Measurements from ENCODE around the gene MAP1LC3B2.

MAP1LC3B2 gene

GRCh38 chr12:116559162-116559935 is at the start of gene MAP1LC3B2:
MAP1LC3B2 (plus strand) TSS chr12:116559381; CDS start chr12:116575943, 16,562 bp downstream.
- peak; percentile 36 to 38 for DNase-seq (ENCODE audit: low read depth in 2 of 2)

- no peak for DNase-seq (ENCODE audit: low read depth in 2 of 2)
Observed at GRCh38 chr12:116513944-116514343, 45.2 kb upstream of the MAP1LC3B2 start.

GRCh38 chr12:116515684-116516083 is 43.5 kb upstream of the MAP1LC3B2 start:
- DNase-seq (ENCODE audit: low read depth in 2 of 2) = no peak

- DNase-seq (ENCODE audit: low read depth in 2 of 2) = no peak
Observed at GRCh38 chr12:116516657-116517056, 42.5 kb upstream of the MAP1LC3B2 start.

- no peak for DNase-seq (ENCODE audit: low read depth in 2 of 2)
Observed at GRCh38 chr12:116517431-116518045, 41.6 kb upstream of the MAP1LC3B2 start.

GRCh38 chr12:116520225-116520760 is 38.9 kb upstream of the MAP1LC3B2 start:
- DNase-seq (ENCODE audit: low read depth in 2 of 2) = no peak

GRCh38 chr12:116520801-116521471 is 38.2 kb upstream of the MAP1LC3B2 start:
- no peak for DNase-seq (ENCODE audit: low read depth in 2 of 2)

GRCh38 chr12:116524311-116524710 is 34.9 kb upstream of the MAP1LC3B2 start:
- DNase-seq (ENCODE audit: low read depth in 2 of 2) = no peak

- DNase-seq (ENCODE audit: low read depth in 2 of 2) = no peak
Observed at GRCh38 chr12:116524964-116525379, 34.2 kb upstream of the MAP1LC3B2 start.

- DNase-seq (ENCODE audit: low read depth in 2 of 2) = no peak
Observed at GRCh38 chr12:116525418-116526001, 33.7 kb upstream of the MAP1LC3B2 start.

- no peak for DNase-seq (ENCODE audit: low read depth in 2 of 2)
Observed at GRCh38 chr12:116528065-116528464, 31.1 kb upstream of the MAP1LC3B2 start.

GRCh38 chr12:116528498-116528897 is 30.7 kb upstream of the MAP1LC3B2 start:
- no peak for DNase-seq (ENCODE audit: low read depth in 2 of 2)

GRCh38 chr12:116529048-116529447 is 30.1 kb upstream of the MAP1LC3B2 start:
- no peak for DNase-seq (ENCODE audit: low read depth in 2 of 2)

- DNase-seq (ENCODE audit: low read depth in 2 of 2) = no peak
Observed at GRCh38 chr12:116529686-116530085, 29.5 kb upstream of the MAP1LC3B2 start.

GRCh38 chr12:116532428-116532827 is 26.8 kb upstream of the MAP1LC3B2 start:
- no peak for DNase-seq (ENCODE audit: low read depth in 2 of 2)

GRCh38 chr12:116532986-116533342 is 26.2 kb upstream of the MAP1LC3B2 start:
- DNase-seq (ENCODE audit: low read depth in 2 of 2) = no peak

GRCh38 chr12:116533343-116534251 is 25.6 kb upstream of the MAP1LC3B2 start:
- DNase-seq (ENCODE audit: low read depth in 2 of 2) = peak; percentile 70 to 81

GRCh38 chr12:116534311-116535121 is 24.7 kb upstream of the MAP1LC3B2 start:
- DNase-seq (ENCODE audit: low read depth in 2 of 2) = no peak

- DNase-seq (ENCODE audit: low read depth in 2 of 2) = no peak
Observed at GRCh38 chr12:116535241-116535640, 23.9 kb upstream of the MAP1LC3B2 start.

Data from stimulated activated CD4-positive, alpha-beta T cell treated with anti-CD3 and anti-CD28 coated beads, Interleukin-1b, Interleukin-23, amount 100 ng/mL, for 4 hours (primary cell).